ENCODE results near the gene NDP. TPM values are rescaled to one million over a fixed set of nuclear protein-coding genes. Genes with fewer than 3 reads are reported as not detected.

The NDP gene
- total RNA-seq, 1 donor from 2014 or later, result 3.7 TPM

- intact Hi-C loops (cut with DNase I), result no loop called here
- Histone ChIP-seq H3K9me3 (no peaks in the 10 kb centered on the region), H3K27me3 (no peaks in the 10 kb centered on the region), H3K4me1 (no peaks in the 10 kb centered on the region), H3K4me3 (no peak overlapping the region), H3K36me3 (no peaks in the 10 kb centered on the region), H3K27ac (no peak overlapping the region)
- TF ChIP-seq POLR2A (IDR thresholded peaks at IDR 0.05) (no peak), POLR2AphosphoS5 (IDR thresholded peaks at IDR 0.05; ENCODE audit: insufficient read depth in 1 of 2, low read depth in 1 of 2) (no peak)
- TF ChIP-seq, protein P1, sequence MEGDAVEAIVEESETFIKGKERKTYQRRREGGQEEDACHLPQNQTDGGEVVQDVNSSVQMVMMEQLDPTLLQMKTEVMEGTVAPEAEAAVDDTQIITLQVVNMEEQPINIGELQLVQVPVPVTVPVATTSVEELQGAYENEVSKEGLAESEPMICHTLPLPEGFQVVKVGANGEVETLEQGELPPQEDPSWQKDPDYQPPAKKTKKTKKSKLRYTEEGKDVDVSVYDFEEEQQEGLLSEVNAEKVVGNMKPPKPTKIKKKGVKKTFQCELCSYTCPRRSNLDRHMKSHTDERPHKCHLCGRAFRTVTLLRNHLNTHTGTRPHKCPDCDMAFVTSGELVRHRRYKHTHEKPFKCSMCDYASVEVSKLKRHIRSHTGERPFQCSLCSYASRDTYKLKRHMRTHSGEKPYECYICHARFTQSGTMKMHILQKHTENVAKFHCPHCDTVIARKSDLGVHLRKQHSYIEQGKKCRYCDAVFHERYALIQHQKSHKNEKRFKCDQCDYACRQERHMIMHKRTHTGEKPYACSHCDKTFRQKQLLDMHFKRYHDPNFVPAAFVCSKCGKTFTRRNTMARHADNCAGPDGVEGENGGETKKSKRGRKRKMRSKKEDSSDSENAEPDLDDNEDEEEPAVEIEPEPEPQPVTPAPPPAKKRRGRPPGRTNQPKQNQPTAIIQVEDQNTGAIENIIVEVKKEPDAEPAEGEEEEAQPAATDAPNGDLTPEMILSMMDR (IDR thresholded peaks at IDR 0.05), result no peak
- DNase-seq (ENCODE audit: extremely low spot score in 2 of 2), result no peak
Observed at GRCh38 chrX:44016906-44017305, 43.7 kb upstream of the NDP start.

GRCh38 chrX:44012484-44013096 lies 39.4 kb upstream of the NDP start:
- H3K4me3 ChIP-seq, result no peak overlapping the region
- no peak overlapping the region for H3K27ac ChIP-seq
- TF ChIP-seq POLR2AphosphoS5 (IDR thresholded peaks at IDR 0.05; ENCODE audit: insufficient read depth in 1 of 2, low read depth in 1 of 2) (no peak), POLR2A (IDR thresholded peaks at IDR 0.05) (no peak)
- TF ChIP-seq, protein P1 (IDR thresholded peaks at IDR 0.05), result no peak
- intact Hi-C loops (cut with DNase I), result no loop called here
- H3K4me1 ChIP-seq, result no peaks in the 10 kb centered on the region
- no peaks in the 10 kb centered on the region for H3K9me3 ChIP-seq
- H3K27me3 ChIP-seq, result no peaks in the 10 kb centered on the region
- H3K36me3 ChIP-seq, result no peaks in the 10 kb centered on the region
- no peak for DNase-seq (ENCODE audit: extremely low spot score in 2 of 2)

GRCh38 chrX:44011506-44011905 lies 38.3 kb upstream of the NDP start:
- Histone ChIP-seq H3K4me3 (no peak overlapping the region), H3K36me3 (no peaks in the 10 kb centered on the region), H3K9me3 (no peaks in the 10 kb centered on the region), H3K4me1 (no peaks in the 10 kb centered on the region), H3K27me3 (no peaks in the 10 kb centered on the region), H3K27ac (no peak overlapping the region)
- intact Hi-C loops (cut with DNase I), result no loop called here
- DNase-seq (ENCODE audit: extremely low spot score in 2 of 2), result no peak
- TF ChIP-seq, protein P1 (IDR thresholded peaks at IDR 0.05), result no peak
- TF ChIP-seq POLR2A (IDR thresholded peaks at IDR 0.05) (no peak), POLR2AphosphoS5 (IDR thresholded peaks at IDR 0.05; ENCODE audit: insufficient read depth in 1 of 2, low read depth in 1 of 2) (no peak)

GRCh38 chrX:44010626-44011025 lies 37.4 kb upstream of the NDP start:
- H3K4me3 ChIP-seq, result no peak overlapping the region
- H3K36me3 ChIP-seq, result no peaks in the 10 kb centered on the region
- DNase-seq (ENCODE audit: extremely low spot score in 2 of 2), result no peak
- TF ChIP-seq, protein P1 (IDR thresholded peaks at IDR 0.05), result no peak
- TF ChIP-seq POLR2AphosphoS5 (IDR thresholded peaks at IDR 0.05; ENCODE audit: insufficient read depth in 1 of 2, low read depth in 1 of 2) (no peak), POLR2A (IDR thresholded peaks at IDR 0.05) (no peak)
- no peaks in the 10 kb centered on the region for H3K4me1 ChIP-seq
- no peaks in the 10 kb centered on the region for H3K9me3 ChIP-seq
- H3K27me3 ChIP-seq, result no peaks in the 10 kb centered on the region
- intact Hi-C loops (cut with DNase I), result no loop called here
- no peak overlapping the region for H3K27ac ChIP-seq

DNA sequence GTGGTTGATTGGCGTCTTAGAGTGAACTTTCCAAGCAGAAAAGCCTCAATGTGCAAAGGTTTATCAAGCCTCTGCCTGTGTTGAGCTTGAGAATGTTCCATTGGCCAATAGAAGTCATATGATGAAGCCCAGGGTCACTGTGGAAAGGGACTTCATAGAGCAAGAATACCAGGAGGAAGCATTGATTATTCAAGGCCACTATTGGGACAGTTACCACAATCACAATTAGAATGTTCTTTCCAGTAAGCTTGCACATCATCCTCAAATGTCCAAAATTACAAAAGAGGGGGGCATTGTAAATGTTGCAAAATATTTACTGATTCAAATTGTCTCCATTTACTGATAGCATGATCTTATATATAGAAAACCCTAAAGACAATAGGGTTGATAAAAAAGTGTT lies 32.9 kb upstream of the NDP start:
- no peaks in the 10 kb centered on the region for H3K4me1 ChIP-seq
- DNase-seq (ENCODE audit: extremely low spot score in 2 of 2), result no peak
- TF ChIP-seq POLR2AphosphoS5 (IDR thresholded peaks at IDR 0.05; ENCODE audit: insufficient read depth in 1 of 2, low read depth in 1 of 2) (no peak), POLR2A (IDR thresholded peaks at IDR 0.05) (no peak)
- TF ChIP-seq, protein P1 (IDR thresholded peaks at IDR 0.05), result no peak
- H3K36me3 ChIP-seq, result no peaks in the 10 kb centered on the region
- no peaks in the 10 kb centered on the region for H3K9me3 ChIP-seq
- intact Hi-C loops (cut with DNase I), result no loop called here
- no peaks in the 10 kb centered on the region for H3K27me3 ChIP-seq
- no peak overlapping the region for H3K4me3 ChIP-seq
- no peak overlapping the region for H3K27ac ChIP-seq
